Tibial artery (tissue), 4 donors: Measurements from ENCODE around the gene PCLO.

Experiments
- DNase-seq, 2 donors: peaks; one replicate each; pipeline ENCODE4 v3.0.0-alpha.2; 2019
- H3K27ac ChIP-seq, 2 donors: fragments of 200-600 bp; sonication (generic) in 1 of 2; 1 replicate in 1 of 2; 2 replicates in 1 of 2; pipeline ENCODE4 v1.5.1; 2018 to 2019; ENCODE audit warnings: mild to moderate bottlenecking in 1 of 2
- H3K27me3 ChIP-seq, 2 donors: fragments of 200-600 bp; sonication (generic) in 1 of 2; one replicate each; pipeline versions ENCODE4 v1.5.1 to v1.6.0; 2016 to 2019
- H3K36me3 ChIP-seq, 3 donors: fragments of 200-600 bp; sonication (generic) in 2 of 3; one replicate each; pipeline ENCODE4 v1.5.1; 2016 to 2019; ENCODE audit warnings: mild to moderate bottlenecking in 2 of 3
- H3K4me1 ChIP-seq, 4 donors: fragments of 200-600 bp; sonication (generic) in 2 of 4; 1 replicate in 3 of 4; 2 replicates in 1 of 4; pipeline ENCODE4 v1.5.1; 2016 to 2019
- H3K4me3 ChIP-seq, 2 donors: fragments of 200-600 bp; sonication (generic) in 1 of 2; 1 replicate in 1 of 2; 2 replicates in 1 of 2; pipeline ENCODE4 v1.5.1; 2018 to 2019; ENCODE audit warnings: mild to moderate bottlenecking in 2 of 2
- H3K9me3 ChIP-seq, 3 donors: fragments of 200-600 bp; sonication (generic) in 1 of 3; one replicate each; pipeline ENCODE4 v1.5.1; 2016 to 2019
- CTCF ChIP-seq, 2 experiments: fragments of 200-600 bp in 1 of 2; fragments of 450-650 bp in 1 of 2; IDR thresholded peaks; one replicate each; pipeline ENCODE4 v1.5.1; 2017 to 2019; ENCODE audit warnings: antibody characterized with exemption in 2 of 2, mild to moderate bottlenecking in 1 of 2, moderate library complexity in 1 of 2
- intact Hi-C: fragments of 100-400 bp; cut with DNase I; formaldehyde crosslinking; loops from one replicate; pipeline ENCODE4 v1.15.0; 2023; ENCODE audit warnings: low total_unique reads

Gene PCLO

GRCh38 chr7:83072576-83073517 lies 89.8 kb downstream of the PCLO start:
- Histone ChIP-seq H3K27me3 (no peaks in the 10 kb centered on the region), H3K4me3 (no peak overlapping the region), H3K36me3 (no peaks in the 10 kb centered on the region), H3K9me3 (no peaks in the 10 kb centered on the region), H3K4me1 (no peaks in the 10 kb centered on the region), H3K27ac (no peak overlapping the region)
- intact Hi-C loops = no loop called here
- DNase-seq = no peak
- TF ChIP-seq CTCF (IDR thresholded peaks at IDR 0.05) = no peak

- Histone ChIP-seq H3K4me3 (no peak overlapping the region), H3K36me3 (no peaks in the 10 kb centered on the region), H3K27ac (no peak overlapping the region), H3K9me3 (no peaks in the 10 kb centered on the region), H3K27me3 (no peaks in the 10 kb centered on the region), H3K4me1 (no peaks in the 10 kb centered on the region)
- no peak for TF ChIP-seq CTCF (IDR thresholded peaks at IDR 0.05)
- intact Hi-C loops = no loop called here
- no peak for DNase-seq
Observed at GRCh38 chr7:83065714-83066113, 97.0 kb downstream of the PCLO start.

GRCh38 chr7:83060218-83060617 lies 102.5 kb downstream of the PCLO start:
- H3K4me3 ChIP-seq = no peak overlapping the region
- DNase-seq = no peak
- intact Hi-C loops = no loop called here
- no peaks in the 10 kb centered on the region for H3K27me3 ChIP-seq
- no peak for TF ChIP-seq CTCF (IDR thresholded peaks at IDR 0.05)
- no peak overlapping the region for H3K27ac ChIP-seq
- H3K4me1 ChIP-seq = no peaks in the 10 kb centered on the region
- H3K36me3 ChIP-seq = no peaks in the 10 kb centered on the region
- H3K9me3 ChIP-seq = no peaks in the 10 kb centered on the region

DNA sequence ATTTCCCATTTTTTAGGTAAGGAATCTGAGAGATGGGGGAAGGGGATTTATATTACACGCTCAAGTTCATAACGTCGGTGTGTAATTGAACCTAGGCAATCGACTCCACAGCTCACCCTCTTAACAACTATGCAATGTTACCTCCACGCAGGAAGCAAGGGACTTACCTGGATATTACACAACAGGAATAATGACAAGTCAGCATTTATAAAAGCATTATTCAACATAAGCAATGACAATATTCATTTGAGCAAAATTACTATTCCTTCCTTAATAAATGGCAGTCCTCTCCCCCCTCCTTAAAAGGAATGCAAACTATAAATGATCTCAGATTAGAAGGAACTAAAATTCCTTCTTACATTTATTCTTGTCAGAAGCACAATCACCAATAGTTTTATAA lies 104.0 kb downstream of the PCLO start:
- intact Hi-C loops = no loop called here
- Histone ChIP-seq H3K4me1 (no peaks in the 10 kb centered on the region), H3K9me3 (no peaks in the 10 kb centered on the region), H3K27me3 (no peaks in the 10 kb centered on the region), H3K27ac (no peak overlapping the region), H3K4me3 (no peak overlapping the region), H3K36me3 (no peaks in the 10 kb centered on the region)
- no peak for DNase-seq
- no peak for TF ChIP-seq CTCF (IDR thresholded peaks at IDR 0.05)

DNA sequence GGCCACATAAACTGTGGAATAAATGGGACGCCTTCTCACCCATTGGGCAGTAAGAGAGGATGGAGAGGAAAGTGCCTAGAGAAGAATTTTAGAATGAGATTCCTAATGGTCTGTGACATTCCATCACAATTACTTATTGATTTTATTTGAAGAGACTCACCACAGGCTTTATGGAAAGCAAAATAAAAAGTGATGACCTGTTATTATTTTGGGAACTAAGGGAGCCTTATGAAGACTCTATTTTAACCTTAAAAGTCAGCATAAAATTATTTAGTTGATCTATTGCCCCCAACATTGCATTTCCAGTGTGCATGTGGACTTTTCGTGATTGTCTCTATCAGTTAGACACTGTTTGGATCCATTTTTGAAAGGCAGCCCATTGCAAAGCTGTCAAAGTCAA lies 107.5 kb downstream of the PCLO start:
- H3K4me3 ChIP-seq = no peak overlapping the region
- DNase-seq = no peak
- no peak overlapping the region for H3K27ac ChIP-seq
- H3K36me3 ChIP-seq = no peaks in the 10 kb centered on the region
- intact Hi-C loops = no loop called here
- no peaks in the 10 kb centered on the region for H3K27me3 ChIP-seq
- no peak for TF ChIP-seq CTCF (IDR thresholded peaks at IDR 0.05)
- no peaks in the 10 kb centered on the region for H3K9me3 ChIP-seq
- no peaks in the 10 kb centered on the region for H3K4me1 ChIP-seq
